ENCODE data around the gene ZNF8. TPM values are rescaled to one million over a fixed set of nuclear protein-coding genes. Genes with fewer than 3 reads are reported as not detected.

The ZNF8 gene
- total RNA-seq, 1 donor from 2014 or later = 6.4 TPM

GRCh38 chr19:58325311-58326022 lies 46.7 kb downstream of the ZNF8 start:
- Histone ChIP-seq H3K27ac (no peak overlapping the region), H3K4me3 (peak overlapping the region; percentile 58 to 72), H3K36me3 (no peaks in the 10 kb centered on the region), H3K4me1 (peaks cover 30% of the 10 kb centered on the region), H3K27me3 (no peaks in the 10 kb centered on the region), H3K9me3 (no peaks in the 10 kb centered on the region)
- TF ChIP-seq CTCF (IDR thresholded peaks at IDR 0.05) (no peak), POLR2AphosphoS5 (IDR thresholded peaks at IDR 0.05; ENCODE audit: insufficient read depth in 1 of 2, low read depth in 1 of 2) (no peak), POLR2A (IDR thresholded peaks at IDR 0.05) (no peak)
- DNase-seq (ENCODE audit: extremely low spot score in 2 of 2) = no peak
- intact Hi-C loops (cut with DNase I) = no loop called here

GRCh38 chr19:58326501-58326913 lies 47.8 kb downstream of the ZNF8 start:
- H3K36me3 ChIP-seq = no peaks in the 10 kb centered on the region
- DNase-seq (ENCODE audit: extremely low spot score in 2 of 2) = no peak
- intact Hi-C loops (cut with DNase I) = no loop called here
- peaks cover 30% of the 10 kb centered on the region for H3K4me1 ChIP-seq
- H3K27ac ChIP-seq = peak overlapping the region; percentile 88
- no peaks in the 10 kb centered on the region for H3K9me3 ChIP-seq
- peak overlapping the region; percentile 58 to 72 for H3K4me3 ChIP-seq
- no peaks in the 10 kb centered on the region for H3K27me3 ChIP-seq
- TF ChIP-seq POLR2A (IDR thresholded peaks at IDR 0.05) (no peak), CTCF (IDR thresholded peaks at IDR 0.05) (no peak), POLR2AphosphoS5 (IDR thresholded peaks at IDR 0.05; ENCODE audit: insufficient read depth in 1 of 2, low read depth in 1 of 2) (no peak)

- Histone ChIP-seq H3K9me3 (no peaks in the 10 kb centered on the region), H3K36me3 (no peaks in the 10 kb centered on the region), H3K27me3 (no peaks in the 10 kb centered on the region), H3K27ac (peak within 1 kb of the TSS; percentile 88), H3K4me3 (peak within 1 kb of the TSS; percentile 58 to 72), H3K4me1 (peaks cover 30% of the 10 kb centered on the region)
- intact Hi-C loops (cut with DNase I) = no loop called here
- DNase-seq (ENCODE audit: extremely low spot score in 2 of 2) = peak in 1 of 2 donors; percentile 94
- TF ChIP-seq POLR2A (IDR thresholded peaks at IDR 0.05) = peak in 1 of 2 donors; percentile 39
- peak; percentile 94 to 95 for TF ChIP-seq POLR2AphosphoS5 (IDR thresholded peaks at IDR 0.05; ENCODE audit: insufficient read depth in 1 of 2, low read depth in 1 of 2)
- TF ChIP-seq CTCF (IDR thresholded peaks at IDR 0.05) = no peak
Observed at GRCh38 chr19:58326914-58327726, 48.4 kb downstream of the ZNF8 start, which contains the start of gene ZSCAN22. ZSCAN22 (plus strand) TSS chr19:58326994; CDS start chr19:58334803, 7,809 bp downstream.

- H3K27me3 ChIP-seq = no peaks in the 10 kb centered on the region
- TF ChIP-seq POLR2AphosphoS5 (IDR thresholded peaks at IDR 0.05; ENCODE audit: insufficient read depth in 1 of 2, low read depth in 1 of 2) (no peak), CTCF (IDR thresholded peaks at IDR 0.05) (no peak), POLR2A (IDR thresholded peaks at IDR 0.05) (no peak)
- H3K9me3 ChIP-seq = no peaks in the 10 kb centered on the region
- H3K27ac ChIP-seq = no peak overlapping the region
- intact Hi-C loops (cut with DNase I) = no loop called here
- H3K4me3 ChIP-seq = no peak overlapping the region
- no peaks in the 10 kb centered on the region for H3K36me3 ChIP-seq
- peaks cover 30% of the 10 kb centered on the region for H3K4me1 ChIP-seq
- DNase-seq (ENCODE audit: extremely low spot score in 2 of 2) = no peak
Observed at GRCh38 chr19:58328999-58329398, 50.2 kb downstream of the ZNF8 start.
